Measurements from ENCODE around the gene PRKG1. TPM values are rescaled to one million over a fixed set of nuclear protein-coding genes. Genes with fewer than 3 reads are reported as not detected.

The PRKG1 gene
- total RNA-seq, 4 donors from 2014 or later = 24.0 to 89.1 (median 45.7) TPM

GRCh38 chr10:51718804-51719291, 644.6 kb downstream of the PRKG1 start:
- no peaks in the 10 kb centered on the region for H3K27me3 ChIP-seq
- no peak overlapping the region for H3K27ac ChIP-seq
- TF ChIP-seq POLR2A (IDR thresholded peaks at IDR 0.05) = no peak
- TF ChIP-seq, protein P1, sequence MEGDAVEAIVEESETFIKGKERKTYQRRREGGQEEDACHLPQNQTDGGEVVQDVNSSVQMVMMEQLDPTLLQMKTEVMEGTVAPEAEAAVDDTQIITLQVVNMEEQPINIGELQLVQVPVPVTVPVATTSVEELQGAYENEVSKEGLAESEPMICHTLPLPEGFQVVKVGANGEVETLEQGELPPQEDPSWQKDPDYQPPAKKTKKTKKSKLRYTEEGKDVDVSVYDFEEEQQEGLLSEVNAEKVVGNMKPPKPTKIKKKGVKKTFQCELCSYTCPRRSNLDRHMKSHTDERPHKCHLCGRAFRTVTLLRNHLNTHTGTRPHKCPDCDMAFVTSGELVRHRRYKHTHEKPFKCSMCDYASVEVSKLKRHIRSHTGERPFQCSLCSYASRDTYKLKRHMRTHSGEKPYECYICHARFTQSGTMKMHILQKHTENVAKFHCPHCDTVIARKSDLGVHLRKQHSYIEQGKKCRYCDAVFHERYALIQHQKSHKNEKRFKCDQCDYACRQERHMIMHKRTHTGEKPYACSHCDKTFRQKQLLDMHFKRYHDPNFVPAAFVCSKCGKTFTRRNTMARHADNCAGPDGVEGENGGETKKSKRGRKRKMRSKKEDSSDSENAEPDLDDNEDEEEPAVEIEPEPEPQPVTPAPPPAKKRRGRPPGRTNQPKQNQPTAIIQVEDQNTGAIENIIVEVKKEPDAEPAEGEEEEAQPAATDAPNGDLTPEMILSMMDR (IDR thresholded peaks at IDR 0.05) = no peak
- H3K4me3 ChIP-seq = no peak overlapping the region
- no peaks in the 10 kb centered on the region for H3K4me1 ChIP-seq
- H3K9me3 ChIP-seq = no peaks in the 10 kb centered on the region
- no peak for DNase-seq
- H3K36me3 ChIP-seq = no peaks in the 10 kb centered on the region

- H3K9me3 ChIP-seq = no peaks in the 10 kb centered on the region
- no peak for DNase-seq
- H3K27ac ChIP-seq = no peak overlapping the region
- H3K27me3 ChIP-seq = no peaks in the 10 kb centered on the region
- peaks cover 0 to 6% (median 0%) of the 10 kb centered on the region in 4 donors for H3K4me1 ChIP-seq
- H3K4me3 ChIP-seq = no peak overlapping the region
- no peak for TF ChIP-seq POLR2A (IDR thresholded peaks at IDR 0.05)
- TF ChIP-seq, protein P1 (IDR thresholded peaks at IDR 0.05) = no peak
- no peaks in the 10 kb centered on the region for H3K36me3 ChIP-seq
Observed at GRCh38 chr10:51724038-51724437, 649.8 kb downstream of the PRKG1 start.

DNA sequence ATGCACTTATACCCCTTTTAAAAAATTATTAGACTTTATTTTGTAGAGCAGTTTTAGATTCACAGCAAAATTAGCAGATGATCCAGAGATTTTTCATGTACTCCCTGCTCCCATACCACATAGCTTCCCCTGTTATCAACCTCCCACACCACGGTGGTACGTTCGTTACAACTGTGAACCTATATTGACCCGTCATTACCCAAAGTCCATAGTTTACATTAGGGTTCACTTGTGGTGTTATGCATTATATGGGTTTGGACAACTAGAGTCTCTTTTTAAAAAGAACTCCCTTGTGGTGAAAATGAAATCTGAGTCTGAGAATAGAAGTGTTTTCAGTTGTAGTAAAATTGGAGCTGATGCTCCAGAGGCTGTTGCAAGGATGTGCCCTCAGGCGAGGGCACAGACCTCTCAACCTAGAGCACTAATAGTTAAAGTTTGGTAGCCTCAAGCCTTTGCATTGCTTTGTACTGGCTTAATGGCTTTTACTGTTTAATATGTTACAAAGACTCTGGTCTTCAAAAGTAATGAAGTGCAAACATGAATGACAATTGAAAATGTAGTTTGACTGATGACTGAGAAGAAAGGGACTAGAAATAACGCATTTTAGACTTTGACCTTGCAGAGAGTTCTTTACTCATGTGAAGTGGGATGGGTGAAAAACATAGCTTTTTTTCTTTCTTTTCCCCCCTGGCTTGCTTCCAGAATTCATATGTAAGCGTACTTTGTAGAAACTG, 655.7 kb downstream of the PRKG1 start:
- TF ChIP-seq, protein P1 (IDR thresholded peaks at IDR 0.05) = no peak
- TF ChIP-seq POLR2A (IDR thresholded peaks at IDR 0.05) = no peak
- Histone ChIP-seq H3K4me3 (no peak overlapping the region), H3K27me3 (no peaks in the 10 kb centered on the region), H3K9me3 (no peaks in the 10 kb centered on the region), H3K27ac (no peak overlapping the region), H3K4me1 (peaks cover 0 to 10% (median 0%) of the 10 kb centered on the region in 4 donors), H3K36me3 (no peaks in the 10 kb centered on the region)
- DNase-seq = no peak

DNA sequence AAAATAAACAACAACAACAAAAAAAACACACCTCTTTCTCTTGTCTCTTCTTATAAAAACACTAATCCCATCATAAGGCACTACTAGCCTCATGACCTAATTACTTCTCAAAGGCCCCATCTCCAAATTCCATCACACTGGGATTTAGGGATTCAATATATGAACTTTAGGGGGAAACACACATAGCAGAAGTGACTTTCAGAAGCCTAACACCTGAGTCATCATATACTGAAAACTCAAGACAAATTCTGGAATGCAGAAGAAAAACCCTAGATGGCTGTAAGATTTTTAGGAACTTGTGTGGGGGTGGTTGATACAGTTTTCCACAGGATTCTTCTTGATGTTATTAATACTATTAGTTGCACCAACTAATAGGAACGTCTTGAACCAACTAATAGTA, 658.8 kb downstream of the PRKG1 start:
- H3K9me3 ChIP-seq = no peaks in the 10 kb centered on the region
- no peaks in the 10 kb centered on the region for H3K27me3 ChIP-seq
- TF ChIP-seq, protein P1 (IDR thresholded peaks at IDR 0.05) = no peak
- TF ChIP-seq POLR2A (IDR thresholded peaks at IDR 0.05) = no peak
- no peaks in the 10 kb centered on the region for H3K36me3 ChIP-seq
- no peak overlapping the region for H3K27ac ChIP-seq
- H3K4me3 ChIP-seq = no peak overlapping the region
- no peak for DNase-seq
- peaks cover 0 to 10% (median 0%) of the 10 kb centered on the region in 4 donors for H3K4me1 ChIP-seq

DNA sequence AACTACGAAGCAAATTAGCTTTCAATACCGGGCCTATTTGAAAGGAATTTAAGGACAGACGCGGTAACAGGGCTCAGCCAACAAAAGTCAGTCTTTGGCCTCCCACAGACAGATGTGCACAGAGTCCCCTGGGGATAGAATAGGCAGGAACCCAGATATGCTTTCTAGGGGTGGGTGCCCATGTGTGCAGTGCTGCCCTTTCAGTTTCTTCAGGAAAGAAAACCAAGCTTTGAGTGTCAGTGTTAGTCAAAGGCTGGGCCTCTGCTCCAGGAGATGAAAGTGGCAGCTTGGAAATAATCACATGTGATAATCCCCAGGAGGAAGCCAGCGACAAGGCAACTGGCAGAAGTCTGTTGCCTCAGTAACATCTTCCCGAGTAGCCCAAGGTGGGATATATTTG, 668.9 kb downstream of the PRKG1 start:
- Histone ChIP-seq H3K4me3 (no peak overlapping the region), H3K9me3 (no peaks in the 10 kb centered on the region), H3K27me3 (no peaks in the 10 kb centered on the region), H3K4me1 (no peaks in the 10 kb centered on the region), H3K36me3 (no peaks in the 10 kb centered on the region), H3K27ac (no peak overlapping the region)
- DNase-seq = no peak
- TF ChIP-seq, protein P1 (IDR thresholded peaks at IDR 0.05) = no peak
- no peak for TF ChIP-seq POLR2A (IDR thresholded peaks at IDR 0.05)

Data from Peyer's patch (tissue), 4 donors.